ENCODE measurements around the gene PAX3.
A peak's percentile ranks its signal among the peaks of the same experiment; 100 is the strongest.

PAX3 gene

GRCh38 chr2:222311319-222311977, 12.7 kb upstream of the PAX3 start:
- DNase-seq: no peak
- intact Hi-C loops (cut with DNase I): no loop called here

GRCh38 chr2:222310747-222311318, 12.0 kb upstream of the PAX3 start:
- intact Hi-C loops (cut with DNase I): no loop called here
- peak in 1 of 10 donors; percentile 67 for DNase-seq

DNA sequence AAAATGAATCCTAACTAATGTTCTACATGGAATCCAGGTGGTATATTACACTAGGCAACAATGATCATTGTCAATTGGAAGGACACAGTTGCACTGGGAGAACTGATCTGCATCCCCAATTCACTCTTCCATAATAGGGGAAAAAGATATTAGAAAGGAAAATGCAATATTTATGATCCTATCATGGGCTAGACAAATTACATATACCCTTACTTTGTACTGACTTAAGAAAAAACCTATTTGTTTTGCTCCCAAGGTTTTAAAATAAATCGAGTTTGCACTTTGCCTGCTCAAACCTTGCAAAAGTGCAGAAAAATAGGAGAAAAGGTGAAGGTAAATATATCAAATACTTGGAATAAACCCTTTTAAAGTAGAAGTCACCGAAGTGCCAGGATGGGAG, 11.0 kb upstream of the PAX3 start:
- DNase-seq: no peak
- intact Hi-C loops (cut with DNase I): no loop called here

GRCh38 chr2:222309361-222309760, 10.6 kb upstream of the PAX3 start:
- intact Hi-C loops (cut with DNase I): no loop called here

GRCh38 chr2:222307978-222308730, 9.4 kb upstream of the PAX3 start:
- intact Hi-C loops (cut with DNase I): no loop called here

More at GRCh38 chr2:222309361-222309760, 10.6 kb upstream of the PAX3 start:
- DNase-seq: no peak

DNA sequence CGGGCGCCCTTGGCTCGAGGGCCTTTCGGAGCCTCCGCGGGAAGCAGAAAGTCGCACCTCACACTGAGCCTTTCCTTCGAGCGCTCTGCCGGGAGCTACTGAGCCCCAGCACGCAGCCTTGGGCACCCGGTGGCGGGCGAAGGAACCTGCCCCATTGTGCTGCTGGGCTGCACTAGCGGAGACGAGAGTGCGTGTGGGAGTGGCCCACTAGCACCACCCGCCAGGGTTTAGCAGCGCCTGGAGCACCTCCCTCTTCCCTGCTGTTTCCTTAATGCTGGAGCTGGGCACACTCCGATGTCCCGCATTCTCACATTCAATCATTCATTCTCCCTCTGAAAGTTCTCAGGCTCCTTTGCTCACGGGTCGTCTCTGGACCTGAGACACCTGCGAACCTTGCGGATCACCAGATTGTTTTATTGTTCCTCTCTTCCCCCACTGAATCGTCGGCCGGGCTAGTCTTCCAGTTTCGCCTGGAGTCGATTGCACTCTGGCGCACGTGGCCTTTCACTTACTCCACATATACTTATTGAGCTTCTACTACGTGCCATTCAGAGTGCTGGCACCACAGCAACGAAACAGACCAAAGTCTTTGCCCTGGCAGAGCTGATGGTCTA, 8.5 kb upstream of the PAX3 start:
- peak in 2 of 10 donors; percentile 38 to 57 for DNase-seq

More at GRCh38 chr2:222307978-222308730, 9.4 kb upstream of the PAX3 start:
- peak in 1 of 10 donors; percentile 49 for DNase-seq

GRCh38 chr2:222306393-222307142, 7.8 kb upstream of the PAX3 start:
- DNase-seq: peak in 2 of 10 donors; percentile 50 to 62
- intact Hi-C loops (cut with DNase I): no loop called here

More for the DNA sequence above, 8.5 kb upstream of the PAX3 start:
- intact Hi-C loops (cut with DNase I): no loop called here

DNA sequence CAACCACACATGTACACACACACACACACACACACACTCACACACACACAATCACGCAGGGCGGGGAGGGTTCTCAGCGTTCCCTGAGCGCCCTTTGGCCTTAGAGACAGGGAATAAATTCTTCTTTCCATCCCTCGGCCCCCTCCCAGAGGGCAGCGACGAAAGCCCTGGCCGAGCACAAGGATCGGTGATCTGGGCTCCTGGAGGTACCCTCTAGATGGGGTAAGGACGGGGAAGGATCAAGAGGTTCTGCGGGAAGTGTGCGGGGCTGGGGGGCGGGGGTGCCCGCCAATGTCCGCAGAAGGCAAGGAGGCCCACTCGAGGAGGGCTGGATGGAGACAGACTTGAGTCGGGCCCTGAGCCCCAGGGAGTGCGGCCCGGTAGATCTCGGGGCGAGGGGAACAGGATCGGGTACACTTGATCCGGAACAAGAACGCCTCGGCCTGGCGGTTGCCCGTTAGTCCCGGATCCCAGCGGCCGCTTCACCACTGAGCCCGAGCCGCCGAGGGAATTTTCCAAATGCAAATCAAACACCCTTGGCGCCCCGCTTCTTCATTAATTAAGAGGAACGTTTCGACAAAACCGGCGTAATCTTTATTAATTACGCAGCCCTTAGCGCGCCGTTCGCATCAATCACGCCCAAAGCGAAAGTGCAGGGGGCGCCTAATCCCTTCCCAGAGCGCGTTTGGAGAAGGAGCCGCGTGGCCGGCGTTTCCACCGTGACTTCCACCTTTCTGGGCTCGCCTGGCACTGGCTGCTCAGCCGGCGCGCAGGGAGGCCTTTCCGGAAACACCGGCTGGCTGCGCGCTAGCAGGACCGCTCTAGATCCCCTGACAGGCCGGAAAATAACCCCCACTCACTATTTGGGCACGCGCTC, 7.0 kb upstream of the PAX3 start:
- peak in 2 of 10 donors; percentile 64 to 78 for DNase-seq
- intact Hi-C loops (cut with DNase I): no loop called here

DNA sequence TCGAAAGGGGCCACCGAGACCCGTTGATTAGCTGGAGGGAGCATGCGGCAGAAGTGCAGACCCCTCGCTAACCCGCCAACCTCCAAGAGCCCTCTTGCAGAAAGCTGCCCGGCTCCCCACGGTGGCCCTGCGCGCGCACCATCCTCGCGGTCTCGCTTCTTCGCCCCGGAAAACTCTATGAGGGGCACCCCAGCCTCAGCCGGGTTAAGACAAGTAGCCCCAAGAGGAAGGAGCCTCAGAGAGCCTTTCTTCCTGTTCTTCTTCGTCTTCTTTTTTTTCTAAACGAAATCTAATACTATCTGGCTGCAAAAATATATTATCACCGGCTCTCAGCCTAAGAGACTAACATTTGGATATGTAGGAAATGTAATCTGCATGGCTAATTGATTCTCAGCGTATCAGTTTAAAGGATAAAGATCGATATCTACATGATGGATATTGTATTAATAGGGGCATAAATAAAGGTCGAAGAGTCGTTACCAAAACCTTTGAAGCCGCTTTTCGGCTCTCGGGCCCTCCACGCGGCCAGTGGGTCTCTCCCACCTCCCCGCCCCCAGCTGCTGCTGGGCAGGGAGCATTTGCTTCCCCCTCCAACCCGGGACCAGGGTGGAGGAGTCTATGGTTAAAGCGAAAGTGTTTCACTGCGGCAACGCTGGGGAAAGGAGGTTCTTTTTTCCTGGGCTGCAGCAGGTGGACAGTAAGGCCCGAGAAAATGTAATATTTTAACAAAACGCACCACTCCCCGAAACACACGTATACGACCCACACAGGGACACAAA, 6.1 kb upstream of the PAX3 start:
- intact Hi-C loops (cut with DNase I): no loop called here
- peak in 1 of 10 donors; percentile 75 for DNase-seq

DNA sequence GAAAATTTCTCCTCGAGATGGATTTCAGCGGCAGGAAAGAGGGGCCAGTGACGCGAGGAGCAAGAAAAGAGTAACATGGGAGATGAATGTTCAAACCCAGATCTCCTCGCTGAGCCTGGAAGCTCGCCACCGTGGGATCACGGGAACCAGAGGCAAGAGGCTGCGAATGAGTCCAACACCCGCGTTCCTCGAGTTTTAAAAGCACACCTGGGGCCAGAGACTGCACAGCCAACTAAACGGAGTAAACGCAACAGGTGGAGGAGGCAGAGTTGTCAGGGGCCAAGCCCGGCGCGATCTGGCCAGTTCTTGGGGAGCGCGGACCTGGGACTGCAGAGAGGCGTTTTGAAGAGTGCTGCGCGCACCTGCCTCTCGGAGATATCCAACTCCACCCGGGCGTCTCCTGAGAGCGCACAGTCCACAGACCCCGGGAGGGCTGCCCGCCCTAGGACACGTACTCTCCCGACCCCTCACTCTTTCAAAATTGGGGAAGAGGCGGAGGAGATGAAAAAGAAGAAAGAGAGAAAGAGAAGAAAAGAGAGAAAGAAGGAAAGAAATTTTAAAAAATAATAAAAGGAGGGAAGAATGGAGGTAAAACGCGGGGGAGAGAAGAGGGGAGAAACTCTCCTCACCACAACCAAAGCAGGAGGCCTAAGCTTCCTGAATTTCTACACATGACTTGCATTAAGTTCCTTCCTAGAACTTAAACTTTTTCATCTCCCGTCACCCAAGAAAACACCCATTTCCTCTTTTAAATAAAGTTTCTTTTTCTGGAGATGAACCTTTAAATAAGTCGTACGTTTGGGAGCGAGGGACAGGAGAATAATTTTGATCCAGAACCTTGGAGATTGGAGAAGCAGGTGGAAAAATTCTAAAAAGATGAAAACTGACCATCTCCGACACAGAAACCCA, 5.3 kb upstream of the PAX3 start:
- no peak for DNase-seq
- intact Hi-C loops (cut with DNase I): no loop called here

DNA sequence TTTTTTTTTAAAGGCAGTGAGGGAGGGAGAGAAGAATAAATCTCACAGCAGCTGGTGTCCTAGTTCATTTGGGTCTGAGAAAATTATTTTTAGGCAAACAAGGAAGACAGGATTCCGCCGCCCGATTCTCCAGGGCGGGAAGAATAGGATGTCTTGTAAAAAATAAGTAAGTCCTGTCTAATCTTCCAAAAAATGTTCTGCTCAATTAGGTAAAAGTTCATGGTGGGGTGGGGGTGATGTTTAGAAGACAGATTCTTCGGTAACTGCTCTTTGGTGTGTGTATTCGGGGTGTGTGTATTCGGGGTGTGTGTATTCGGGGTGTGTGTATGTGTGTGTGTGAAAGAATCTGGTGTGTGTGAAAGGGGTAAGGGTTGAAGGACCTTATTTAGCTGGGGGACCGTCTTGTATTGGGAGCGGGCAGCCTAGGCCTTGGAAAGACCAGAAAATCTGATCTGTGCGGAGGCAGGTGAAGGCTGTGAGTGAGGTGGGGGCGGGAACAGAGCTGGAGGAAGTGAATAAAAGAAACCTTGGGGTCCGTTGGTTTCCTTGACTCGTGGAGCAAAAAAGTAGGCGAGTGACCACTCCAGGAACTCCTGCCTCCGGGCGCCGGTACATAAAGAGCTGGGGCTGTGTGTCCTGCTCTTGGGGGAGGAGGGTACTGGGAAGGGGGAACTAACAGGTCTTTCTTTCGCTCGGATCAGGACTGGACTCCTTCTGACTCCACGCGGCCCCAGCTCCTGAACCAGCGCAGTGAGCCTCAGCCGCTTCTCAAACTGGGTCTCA, 4.4 kb upstream of the PAX3 start:
- no peak for DNase-seq
- intact Hi-C loops (cut with DNase I): no loop called here

DNA sequence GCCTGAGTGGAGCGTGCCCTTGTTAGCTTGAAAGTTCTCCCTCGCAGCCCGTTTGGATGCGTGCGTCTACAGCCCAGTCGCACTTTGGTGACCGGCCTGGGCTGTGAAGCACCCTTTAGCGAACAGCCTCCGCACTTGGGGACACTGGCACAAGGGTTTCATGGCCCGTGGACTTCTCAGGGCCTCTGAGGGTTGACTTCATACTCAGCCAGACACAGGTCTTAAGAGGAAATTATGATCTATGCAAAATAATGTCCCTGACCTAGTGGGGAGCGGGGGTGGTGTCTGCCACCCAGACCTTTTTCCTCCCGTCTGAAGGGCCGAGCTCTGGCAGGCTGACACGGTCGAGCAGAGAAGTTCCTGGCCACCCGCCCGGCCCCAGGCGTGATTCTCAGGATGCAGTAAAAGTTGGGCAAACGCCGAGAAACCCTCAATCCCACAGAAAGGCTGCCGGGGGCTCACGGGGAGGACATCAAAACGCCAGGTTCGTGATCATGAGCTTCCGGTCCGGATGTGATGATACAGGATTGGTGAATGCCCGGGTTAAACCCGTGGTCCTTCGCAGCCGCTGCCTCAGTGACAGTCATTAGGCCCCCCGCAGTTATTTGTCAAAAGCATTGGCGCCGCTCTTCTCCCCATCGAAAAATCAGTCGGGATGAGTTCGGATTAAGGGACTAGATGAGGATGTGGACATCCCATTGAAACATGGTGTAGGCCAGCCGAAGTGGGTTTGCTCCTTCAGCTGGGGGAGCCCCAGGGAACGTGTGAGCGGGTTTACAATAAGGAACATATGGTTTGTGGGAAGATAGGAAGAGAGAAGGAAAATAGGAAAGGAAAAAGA, 3.6 kb upstream of the PAX3 start:
- DNase-seq: peak in 1 of 10 donors; percentile 72

DNA sequence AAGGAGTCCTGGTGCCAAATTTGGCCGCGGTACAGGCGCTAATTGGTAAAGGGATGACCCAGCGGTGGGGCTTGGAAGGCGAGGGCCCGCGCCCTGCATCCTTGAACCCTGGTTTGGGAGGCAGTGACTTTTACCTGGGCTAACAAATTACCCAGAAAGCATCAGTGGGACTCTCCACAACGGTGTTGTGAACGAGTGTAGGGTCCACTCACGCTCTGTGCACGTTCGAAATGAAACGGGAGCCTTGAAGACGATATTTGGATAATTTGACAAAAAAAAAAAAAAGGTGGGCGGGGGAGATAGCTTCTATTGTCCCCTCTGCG, 3.0 kb upstream of the PAX3 start:
- DNase-seq: no peak
- intact Hi-C loops (cut with DNase I): no loop called here

More for the DNA sequence above, 3.6 kb upstream of the PAX3 start:
- intact Hi-C loops (cut with DNase I): no loop called here

GRCh38 chr2:222301053-222301795, 2.4 kb upstream of the PAX3 start:
- peak in 1 of 10 donors; percentile 75 for DNase-seq
- intact Hi-C loops (cut with DNase I): no loop called here

DNA sequence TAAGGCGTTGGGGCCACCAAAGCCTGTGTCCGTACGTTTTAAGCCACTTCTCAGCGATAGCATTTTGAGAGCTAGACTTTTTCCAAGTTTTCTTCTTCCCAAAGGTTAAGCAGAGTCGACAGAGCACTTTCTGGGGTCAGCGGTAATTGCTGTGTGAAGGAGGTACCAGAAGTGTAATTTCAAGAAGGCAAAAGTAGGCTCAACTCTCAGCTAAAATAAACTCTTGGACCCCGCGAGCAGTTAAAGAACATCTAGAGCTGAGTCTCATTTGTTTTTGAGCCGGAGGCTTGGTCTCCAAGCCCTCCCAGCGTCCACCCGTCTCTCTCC, 1.9 kb upstream of the PAX3 start:
- intact Hi-C loops (cut with DNase I): no loop called here
- peak in 1 of 10 donors; percentile 42 for DNase-seq
